Urinary bladder (tissue), 4 donors: Measurements from ENCODE around the gene FANK1. TPM values are rescaled to one million over a fixed set of nuclear protein-coding genes. Genes with fewer than 3 reads are reported as not detected.
A peak's percentile ranks its signal among the peaks of the same experiment; 100 is the strongest.

Source experiments
- DNase-seq: peaks from one replicate; pipeline ENCODE4 v3.0.0-alpha.2; 2015; ENCODE audit errors: extremely low spot score
- H3K27ac ChIP-seq: one replicate; pipeline ENCODE4 v1.5.1; 2013; ENCODE audit warnings: low read depth, mild to moderate bottlenecking, moderate library complexity
- H3K36me3 ChIP-seq: one replicate; pipeline ENCODE4 v1.6.1; 2013; ENCODE audit warnings: mild to moderate bottlenecking, moderate library complexity; ENCODE audit not compliant: insufficient read depth
- H3K4me1 ChIP-seq: one replicate; pipeline ENCODE4 v1.6.1; 2013; ENCODE audit warnings: mild to moderate bottlenecking, moderate library complexity; ENCODE audit not compliant: insufficient read depth
- H3K4me3 ChIP-seq: one replicate; pipeline ENCODE4 v1.5.1; 2013; ENCODE audit warnings: low read depth, low read length
- WGBS: extraction: QIAGEN DNeasy Blood & Tissue Kit; methylation state at CpG from one replicate; pipeline ENCODE4 v1.1.7; 2013; 5-methylcytosine and 5-hydroxymethylcytosine counted together
- polyA plus RNA-seq: library from polyadenylated mRNA; stranded (reverse); fragments of 200-250 nt; gene quantifications from one replicate; pipeline ENCODE4 v1.2.3, GENCODE V29; 2013
- total RNA-seq: library from RNA; depleted of rRNA; stranded (reverse); fragments of >200 nt; gene quantifications from one replicate; pipeline ENCODE4 v1.2.3, GENCODE V29; 2014
- donor health status: healthy with polysubstance abuse.
- donor health status: healthy.

Gene FANK1
- total and polyA plus RNA-seq, 2 donors: 1.5 to 2.0 TPM

- H3K27ac ChIP-seq: no peak overlapping the region
- no peaks in the 10 kb centered on the region for H3K36me3 ChIP-seq
- WGBS: 95% methylated on average over 4 of the region's 4 CpGs
- H3K4me1 ChIP-seq: no peaks in the 10 kb centered on the region
- H3K4me3 ChIP-seq: no peak overlapping the region
- DNase-seq: no peak
Measured at GRCh38 chr10:126016156-126016805, 119.9 kb downstream of the FANK1 start.

- Histone ChIP-seq H3K36me3 (no peaks in the 10 kb centered on the region), H3K27ac (no peak overlapping the region), H3K4me1 (no peaks in the 10 kb centered on the region), H3K4me3 (no peak overlapping the region)
- no peak for DNase-seq
- WGBS: 96% methylated on average over 3 of the region's 3 CpGs
Measured at GRCh38 chr10:126016882-126017281, 120.5 kb downstream of the FANK1 start.

GRCh38 chr10:126017961-126018560 lies 121.7 kb downstream of the FANK1 start:
- H3K4me3 ChIP-seq: no peak overlapping the region
- H3K27ac ChIP-seq: no peak overlapping the region
- H3K36me3 ChIP-seq: peaks cover under 1% of the 10 kb centered on the region
- no peaks in the 10 kb centered on the region for H3K4me1 ChIP-seq
- 40% methylated on average over 2 of the region's 2 CpGs for WGBS
- no peak for DNase-seq

- DNase-seq: no peak
- H3K27ac ChIP-seq: no peak overlapping the region
- WGBS: 93% methylated on average over 5 of the region's 5 CpGs
- H3K36me3 ChIP-seq: peaks cover 2% of the 10 kb centered on the region
- H3K4me3 ChIP-seq: no peak overlapping the region
- H3K4me1 ChIP-seq: no peaks in the 10 kb centered on the region
Measured at GRCh38 chr10:126021833-126022500, 125.6 kb downstream of the FANK1 start.

- DNase-seq: no peak
- Histone ChIP-seq H3K4me3 (no peak overlapping the region), H3K27ac (no peak overlapping the region), H3K36me3 (peaks cover 2% of the 10 kb centered on the region), H3K4me1 (no peaks in the 10 kb centered on the region)
- 88% methylated on average over 5 of the region's 5 CpGs for WGBS
Measured at GRCh38 chr10:126022841-126023240, 126.5 kb downstream of the FANK1 start.

- Histone ChIP-seq H3K4me1 (no peaks in the 10 kb centered on the region), H3K27ac (no peak overlapping the region), H3K4me3 (no peak overlapping the region), H3K36me3 (peaks cover 3% of the 10 kb centered on the region)
- DNase-seq: no peak
- 93% methylated on average over 1 of the region's 1 CpG for WGBS
Measured at GRCh38 chr10:126027692-126028091, 131.3 kb downstream of the FANK1 start.

GRCh38 chr10:126029999-126030398 lies 133.6 kb downstream of the FANK1 start:
- 95% methylated on average over 3 of the region's 3 CpGs for WGBS
- no peak overlapping the region for H3K4me3 ChIP-seq
- no peak for DNase-seq
- H3K27ac ChIP-seq: no peak overlapping the region
- no peaks in the 10 kb centered on the region for H3K4me1 ChIP-seq
- peaks cover 2% of the 10 kb centered on the region for H3K36me3 ChIP-seq

GRCh38 chr10:126034586-126034985 lies 138.2 kb downstream of the FANK1 start:
- Histone ChIP-seq H3K4me3 (no peak overlapping the region), H3K4me1 (no peaks in the 10 kb centered on the region), H3K27ac (no peak overlapping the region), H3K36me3 (peaks cover 2% of the 10 kb centered on the region)
- WGBS: 97% methylated on average over 2 of the region's 2 CpGs
- DNase-seq: no peak

GRCh38 chr10:126036515-126036914 lies 140.2 kb downstream of the FANK1 start:
- Histone ChIP-seq H3K4me3 (no peak overlapping the region), H3K36me3 (peaks cover 2% of the 10 kb centered on the region), H3K4me1 (no peaks in the 10 kb centered on the region), H3K27ac (no peak overlapping the region)
- no peak for DNase-seq
- 73% methylated on average over 5 of the region's 5 CpGs for WGBS

- no peak for DNase-seq
- Histone ChIP-seq H3K4me1 (no peaks in the 10 kb centered on the region), H3K4me3 (no peak overlapping the region), H3K36me3 (no peaks in the 10 kb centered on the region), H3K27ac (no peak overlapping the region)
- 93% methylated on average over 10 of the region's 10 CpGs for WGBS
Measured at GRCh38 chr10:126037946-126038345, 141.6 kb downstream of the FANK1 start.

GRCh38 chr10:126041117-126041516 lies 144.8 kb downstream of the FANK1 start:
- H3K36me3 ChIP-seq: no peaks in the 10 kb centered on the region
- no peak for DNase-seq
- H3K4me1 ChIP-seq: no peaks in the 10 kb centered on the region
- 96% methylated on average over 4 of the region's 4 CpGs for WGBS
- H3K27ac ChIP-seq: no peak overlapping the region
- no peak overlapping the region for H3K4me3 ChIP-seq

- 37% methylated on average over 12 of the region's 12 CpGs for WGBS
- no peaks in the 10 kb centered on the region for H3K36me3 ChIP-seq
- DNase-seq: peak; percentile 80
- H3K4me3 ChIP-seq: no peak overlapping the region
- no peaks in the 10 kb centered on the region for H3K4me1 ChIP-seq
- H3K27ac ChIP-seq: no peak overlapping the region
Measured at GRCh38 chr10:126041804-126042231, 145.5 kb downstream of the FANK1 start.

- WGBS: 78% methylated on average over 4 of the region's 4 CpGs
Measured at GRCh38 chr10:126042354-126042753, 146.0 kb downstream of the FANK1 start.

GRCh38 chr10:126042906-126043305 lies 146.5 kb downstream of the FANK1 start:
- 95% methylated on average over 10 of the region's 10 CpGs for WGBS
- no peaks in the 10 kb centered on the region for H3K4me1 ChIP-seq
- DNase-seq: no peak
- no peak overlapping the region for H3K4me3 ChIP-seq
- H3K27ac ChIP-seq: no peak overlapping the region
- no peaks in the 10 kb centered on the region for H3K36me3 ChIP-seq

More at GRCh38 chr10:126042354-126042753, 146.0 kb downstream of the FANK1 start:
- Histone ChIP-seq H3K4me1 (no peaks in the 10 kb centered on the region), H3K27ac (no peak overlapping the region), H3K36me3 (no peaks in the 10 kb centered on the region), H3K4me3 (no peak overlapping the region)
- no peak for DNase-seq
